GM19452 (cell line): ENCODE data around the gene ITPR2.
"Not testable (repeated sequence)": the region's sequence is repeated elsewhere in the genome, so short reads cannot be mapped to it uniquely, and the experiment has no call there.

ENCODE experiments used
- ATAC-seq: cut with Tn5 transposase; IDR thresholded peaks from one replicate; pipeline ENCODE4 v1.9.1; 2021; ENCODE audit not compliant: unreplicated experiment

The ITPR2 gene

GRCh38 chr12:26791301-26791791, 41.6 kb downstream of the ITPR2 start:
- peak; percentile 64 for ATAC-seq

GRCh38 chr12:26790645-26790994, 42.4 kb downstream of the ITPR2 start:
- no peak for ATAC-seq

GRCh38 chr12:26789731-26790644, 43.0 kb downstream of the ITPR2 start:
- ATAC-seq, result no peak

GRCh38 chr12:26786865-26787514, 46.0 kb downstream of the ITPR2 start:
- ATAC-seq, result no peak

GRCh38 chr12:26786491-26786864, 46.5 kb downstream of the ITPR2 start:
- ATAC-seq, result no peak

- ATAC-seq, result not testable (repeated sequence)
These were observed 49.1 kb downstream of the ITPR2 start for GRCh38 chr12:26783816-26784379.

GRCh38 chr12:26783131-26783526, 49.9 kb downstream of the ITPR2 start:
- no peak for ATAC-seq

- no peak for ATAC-seq
These were observed 50.4 kb downstream of the ITPR2 start for GRCh38 chr12:26782372-26783130.

GRCh38 chr12:26780656-26781055, 52.3 kb downstream of the ITPR2 start:
- not testable (repeated sequence) for ATAC-seq

- ATAC-seq, result not testable (repeated sequence)
These were observed 54.7 kb downstream of the ITPR2 start for GRCh38 chr12:26778173-26778775.

GRCh38 chr12:26777236-26777635, 55.8 kb downstream of the ITPR2 start:
- ATAC-seq, result no peak

GRCh38 chr12:26775991-26776390, 57.0 kb downstream of the ITPR2 start:
- ATAC-seq, result not testable (repeated sequence)

- ATAC-seq, result no peak
These were observed 59.5 kb downstream of the ITPR2 start for GRCh38 chr12:26773313-26774104.

- no peak for ATAC-seq
These were observed 61.1 kb downstream of the ITPR2 start for GRCh38 chr12:26771861-26772260.

- ATAC-seq, result no peak
These were observed 62.5 kb downstream of the ITPR2 start for GRCh38 chr12:26770239-26771070.

- no peak for ATAC-seq
These were observed 63.4 kb downstream of the ITPR2 start for GRCh38 chr12:26769611-26770010.

- ATAC-seq, result peak; percentile 77
These were observed 64.1 kb downstream of the ITPR2 start for GRCh38 chr12:26768611-26769603.

- no peak for ATAC-seq
These were observed 65.1 kb downstream of the ITPR2 start for GRCh38 chr12:26767865-26768264.
